Loucy (cell line): ENCODE data around the gene ATP8A2.

Source experiments
- H2AFZ ChIP-seq: fragments of 200-600 bp; sonication (generic); 2 replicates; pipeline ENCODE4 v1.6.0; 2016; ENCODE audit warnings: antibody characterized with exemption, mild to moderate bottlenecking, low read length, moderate library complexity
- H3F3A ChIP-seq: fragments of 200-600 bp; 2 replicates; pipeline ENCODE4 v1.6.0; 2016; ENCODE audit warnings: antibody characterized with exemption, low read depth, mild to moderate bottlenecking
- H3K27me3 ChIP-seq: fragments of 200-600 bp; sonication (generic); 2 replicates; pipeline ENCODE4 v1.6.1; 2014; ENCODE audit warnings: low read length, mild to moderate bottlenecking; ENCODE audit not compliant: insufficient read depth, poor library complexity, severe bottlenecking
- H3K36me3 ChIP-seq: fragments of 200-600 bp; sonication (generic); 2 replicates; pipeline ENCODE4 v1.6.1; 2016; ENCODE audit warnings: low read length; ENCODE audit not compliant: insufficient read depth
- H3K4me1 ChIP-seq: fragments of 200-600 bp; sonication (generic); 2 replicates; pipeline ENCODE4 v1.5.1; 2014; ENCODE audit warnings: low read length, mild to moderate bottlenecking; ENCODE audit not compliant: insufficient read depth, poor library complexity, severe bottlenecking
- H3K4me2 ChIP-seq: fragments of 200-600 bp; sonication (generic); 2 replicates; pipeline ENCODE4 v1.6.0; 2014; ENCODE audit warnings: antibody characterized with exemption, low read length, low read depth, mild to moderate bottlenecking; ENCODE audit not compliant: poor library complexity, severe bottlenecking
- H3K4me3 ChIP-seq: fragments of 200-600 bp; sonication (generic); 2 replicates; pipeline ENCODE4 v1.5.1; 2014; ENCODE audit warnings: low read length, mild to moderate bottlenecking, mixed read lengths; ENCODE audit not compliant: poor library complexity, severe bottlenecking
- H3K79me2 ChIP-seq: fragments of 200-600 bp; sonication (generic); 2 replicates; pipeline ENCODE4 v1.6.1; 2014; ENCODE audit warnings: low read length; ENCODE audit not compliant: insufficient read depth
- H3K9ac ChIP-seq: fragments of 200-600 bp; sonication (generic); 2 replicates; pipeline ENCODE4 v1.6.0; 2014; ENCODE audit warnings: mild to moderate bottlenecking, low read depth, low read length, moderate library complexity; ENCODE audit not compliant: poor library complexity, severe bottlenecking
- H3K9me2 ChIP-seq: fragments of 200-600 bp; sonication (generic); replicated peaks from 2 replicates; pipeline ENCODE4 v1.6.1; 2016; ENCODE audit warnings: low read depth, low read length, mixed read lengths
- H3K9me3 ChIP-seq: fragments of 200-600 bp; sonication (generic); 2 replicates; pipeline ENCODE4 v1.6.1; 2014; ENCODE audit warnings: mild to moderate bottlenecking, antibody characterized with exemption, low read length, low read depth; ENCODE audit not compliant: insufficient read depth
- H4K20me1 ChIP-seq: fragments of 200-600 bp; sonication (generic); 2 replicates; pipeline ENCODE4 v1.6.0; 2014; ENCODE audit warnings: antibody characterized with exemption, low read length, mild to moderate bottlenecking; ENCODE audit not compliant: insufficient read depth, poor library complexity, severe bottlenecking
- CTCF ChIP-seq: fragments of 200-600 bp; sonication (generic); conservative IDR thresholded peaks from 2 replicates; pipeline ENCODE4 v1.5.1; 2014; ENCODE audit warnings: mild to moderate bottlenecking, antibody characterized with exemption, low read length
- EZH2phosphoT487 ChIP-seq: fragments of 200-600 bp; IDR thresholded peaks from 2 replicates; pipeline ENCODE4 v1.6.1; 2018; ENCODE audit warnings: antibody characterized with exemption, mild to moderate bottlenecking, moderate library complexity, borderline replicate concordance

Gene ATP8A2

GRCh38 chr13:25502031-25502430 lies 130.3 kb downstream of the ATP8A2 start:
- Histone ChIP-seq H3K9me2 (no peaks in the 10 kb centered on the region), H3K4me3 (no peak overlapping the region), H3K79me2 (no peaks in the 10 kb centered on the region), H3K9me3 (no peaks in the 10 kb centered on the region), H2AFZ (no peak overlapping the region), H3K27me3 (peaks cover 10% of the 10 kb centered on the region), H3K4me2 (no peak overlapping the region), H3F3A (no peaks in the 10 kb centered on the region), H3K36me3 (no peaks in the 10 kb centered on the region), H3K4me1 (no peaks in the 10 kb centered on the region), H3K9ac (no peak overlapping the region), H4K20me1 (no peaks in the 10 kb centered on the region)
- TF ChIP-seq EZH2phosphoT487 (no peak), CTCF (no peak)

- TF ChIP-seq EZH2phosphoT487: no peak
- TF ChIP-seq CTCF: no peak
- Histone ChIP-seq H3K4me2 (no peak overlapping the region), H3K27me3 (peaks cover 10% of the 10 kb centered on the region), H4K20me1 (no peaks in the 10 kb centered on the region), H3K9me3 (no peaks in the 10 kb centered on the region), H3K79me2 (no peaks in the 10 kb centered on the region), H3K9me2 (no peaks in the 10 kb centered on the region), H3K4me1 (no peaks in the 10 kb centered on the region), H3K36me3 (no peaks in the 10 kb centered on the region), H3K4me3 (no peak overlapping the region), H3F3A (no peaks in the 10 kb centered on the region), H2AFZ (no peak overlapping the region), H3K9ac (no peak overlapping the region)
These were observed 130.8 kb downstream of the ATP8A2 start for GRCh38 chr13:25502551-25502950.

GRCh38 chr13:25503856-25504255 lies 132.1 kb downstream of the ATP8A2 start:
- Histone ChIP-seq H3K9me3 (no peaks in the 10 kb centered on the region), H3K9me2 (no peaks in the 10 kb centered on the region), H3K79me2 (no peaks in the 10 kb centered on the region), H3K4me3 (no peak overlapping the region), H3K4me2 (no peak overlapping the region), H3K27me3 (peaks cover 10% of the 10 kb centered on the region), H4K20me1 (no peaks in the 10 kb centered on the region), H3K9ac (no peak overlapping the region), H3K4me1 (no peaks in the 10 kb centered on the region), H3K36me3 (no peaks in the 10 kb centered on the region), H2AFZ (no peak overlapping the region), H3F3A (no peaks in the 10 kb centered on the region)
- TF ChIP-seq EZH2phosphoT487: no peak
- TF ChIP-seq CTCF: no peak
